Loucy (cell line): ENCODE data around the gene AIG1.

Experiments used
- H2AFZ ChIP-seq: fragments of 200-600 bp; sonication (generic); 2 replicates; pipeline ENCODE4 v1.6.0; 2016; ENCODE audit warnings: antibody characterized with exemption, mild to moderate bottlenecking, low read length, moderate library complexity
- H3F3A ChIP-seq: fragments of 200-600 bp; 2 replicates; pipeline ENCODE4 v1.6.0; 2016; ENCODE audit warnings: antibody characterized with exemption, low read depth, mild to moderate bottlenecking
- H3K27me3 ChIP-seq: fragments of 200-600 bp; sonication (generic); 2 replicates; pipeline ENCODE4 v1.6.1; 2014; ENCODE audit warnings: low read length, mild to moderate bottlenecking; ENCODE audit not compliant: insufficient read depth, poor library complexity, severe bottlenecking
- H3K36me3 ChIP-seq: fragments of 200-600 bp; sonication (generic); 2 replicates; pipeline ENCODE4 v1.6.1; 2016; ENCODE audit warnings: low read length; ENCODE audit not compliant: insufficient read depth
- H3K4me1 ChIP-seq: fragments of 200-600 bp; sonication (generic); 2 replicates; pipeline ENCODE4 v1.5.1; 2014; ENCODE audit warnings: low read length, mild to moderate bottlenecking; ENCODE audit not compliant: insufficient read depth, poor library complexity, severe bottlenecking
- H3K4me2 ChIP-seq: fragments of 200-600 bp; sonication (generic); 2 replicates; pipeline ENCODE4 v1.6.0; 2014; ENCODE audit warnings: antibody characterized with exemption, low read length, low read depth, mild to moderate bottlenecking; ENCODE audit not compliant: poor library complexity, severe bottlenecking
- H3K4me3 ChIP-seq: fragments of 200-600 bp; sonication (generic); 2 replicates; pipeline ENCODE4 v1.5.1; 2014; ENCODE audit warnings: low read length, mild to moderate bottlenecking, mixed read lengths; ENCODE audit not compliant: poor library complexity, severe bottlenecking
- H3K79me2 ChIP-seq: fragments of 200-600 bp; sonication (generic); 2 replicates; pipeline ENCODE4 v1.6.1; 2014; ENCODE audit warnings: low read length; ENCODE audit not compliant: insufficient read depth
- H3K9ac ChIP-seq: fragments of 200-600 bp; sonication (generic); 2 replicates; pipeline ENCODE4 v1.6.0; 2014; ENCODE audit warnings: mild to moderate bottlenecking, low read depth, low read length, moderate library complexity; ENCODE audit not compliant: poor library complexity, severe bottlenecking
- H3K9me2 ChIP-seq: fragments of 200-600 bp; sonication (generic); replicated peaks from 2 replicates; pipeline ENCODE4 v1.6.1; 2016; ENCODE audit warnings: low read depth, low read length, mixed read lengths
- H3K9me3 ChIP-seq: fragments of 200-600 bp; sonication (generic); 2 replicates; pipeline ENCODE4 v1.6.1; 2014; ENCODE audit warnings: mild to moderate bottlenecking, antibody characterized with exemption, low read length, low read depth; ENCODE audit not compliant: insufficient read depth
- H4K20me1 ChIP-seq: fragments of 200-600 bp; sonication (generic); 2 replicates; pipeline ENCODE4 v1.6.0; 2014; ENCODE audit warnings: antibody characterized with exemption, low read length, mild to moderate bottlenecking; ENCODE audit not compliant: insufficient read depth, poor library complexity, severe bottlenecking
- EZH2phosphoT487 ChIP-seq: fragments of 200-600 bp; IDR thresholded peaks from 2 replicates; pipeline ENCODE4 v1.6.1; 2018; ENCODE audit warnings: antibody characterized with exemption, mild to moderate bottlenecking, moderate library complexity, borderline replicate concordance
- TF ChIP-seq, protein P1 (sequence below): fragments of 200-600 bp; sonication (generic); conservative IDR thresholded peaks from 2 replicates; pipeline ENCODE4 v1.5.1; 2014; ENCODE audit warnings: mild to moderate bottlenecking, antibody characterized with exemption, low read length

The AIG1 gene

DNA sequence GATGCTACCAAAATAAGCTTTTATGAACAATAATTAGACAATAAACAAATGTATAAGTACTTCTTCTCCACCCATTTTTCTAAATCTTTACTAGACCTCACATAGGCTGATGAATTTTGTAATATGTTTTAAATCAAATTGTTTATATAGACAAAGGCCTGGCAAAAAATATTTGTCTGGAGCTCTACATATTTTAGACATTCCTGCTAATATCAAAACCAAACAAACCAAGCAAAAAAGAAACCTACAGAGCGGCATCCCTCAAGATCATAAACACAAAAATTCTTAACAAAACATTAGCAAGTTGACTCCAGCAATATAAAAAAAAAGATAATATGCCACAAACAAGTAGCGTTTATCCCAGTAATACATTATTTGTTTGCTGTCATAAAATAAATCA is 302.6 kb downstream of the AIG1 start:
- no peaks in the 10 kb centered on the region for H3K9me3 ChIP-seq
- H4K20me1 ChIP-seq, result no peaks in the 10 kb centered on the region
- H3F3A ChIP-seq, result no peaks in the 10 kb centered on the region
- H3K4me2 ChIP-seq, result no peak overlapping the region
- no peaks in the 10 kb centered on the region for H3K9me2 ChIP-seq
- TF ChIP-seq EZH2phosphoT487, result no peak
- TF ChIP-seq, protein P1, sequence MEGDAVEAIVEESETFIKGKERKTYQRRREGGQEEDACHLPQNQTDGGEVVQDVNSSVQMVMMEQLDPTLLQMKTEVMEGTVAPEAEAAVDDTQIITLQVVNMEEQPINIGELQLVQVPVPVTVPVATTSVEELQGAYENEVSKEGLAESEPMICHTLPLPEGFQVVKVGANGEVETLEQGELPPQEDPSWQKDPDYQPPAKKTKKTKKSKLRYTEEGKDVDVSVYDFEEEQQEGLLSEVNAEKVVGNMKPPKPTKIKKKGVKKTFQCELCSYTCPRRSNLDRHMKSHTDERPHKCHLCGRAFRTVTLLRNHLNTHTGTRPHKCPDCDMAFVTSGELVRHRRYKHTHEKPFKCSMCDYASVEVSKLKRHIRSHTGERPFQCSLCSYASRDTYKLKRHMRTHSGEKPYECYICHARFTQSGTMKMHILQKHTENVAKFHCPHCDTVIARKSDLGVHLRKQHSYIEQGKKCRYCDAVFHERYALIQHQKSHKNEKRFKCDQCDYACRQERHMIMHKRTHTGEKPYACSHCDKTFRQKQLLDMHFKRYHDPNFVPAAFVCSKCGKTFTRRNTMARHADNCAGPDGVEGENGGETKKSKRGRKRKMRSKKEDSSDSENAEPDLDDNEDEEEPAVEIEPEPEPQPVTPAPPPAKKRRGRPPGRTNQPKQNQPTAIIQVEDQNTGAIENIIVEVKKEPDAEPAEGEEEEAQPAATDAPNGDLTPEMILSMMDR, result no peak
- no peaks in the 10 kb centered on the region for H3K27me3 ChIP-seq
- H3K4me1 ChIP-seq, result no peaks in the 10 kb centered on the region
- no peak overlapping the region for H3K4me3 ChIP-seq
- no peaks in the 10 kb centered on the region for H3K36me3 ChIP-seq
- H3K79me2 ChIP-seq, result no peaks in the 10 kb centered on the region
- H2AFZ ChIP-seq, result no peak overlapping the region
- H3K9ac ChIP-seq, result no peak overlapping the region

DNA sequence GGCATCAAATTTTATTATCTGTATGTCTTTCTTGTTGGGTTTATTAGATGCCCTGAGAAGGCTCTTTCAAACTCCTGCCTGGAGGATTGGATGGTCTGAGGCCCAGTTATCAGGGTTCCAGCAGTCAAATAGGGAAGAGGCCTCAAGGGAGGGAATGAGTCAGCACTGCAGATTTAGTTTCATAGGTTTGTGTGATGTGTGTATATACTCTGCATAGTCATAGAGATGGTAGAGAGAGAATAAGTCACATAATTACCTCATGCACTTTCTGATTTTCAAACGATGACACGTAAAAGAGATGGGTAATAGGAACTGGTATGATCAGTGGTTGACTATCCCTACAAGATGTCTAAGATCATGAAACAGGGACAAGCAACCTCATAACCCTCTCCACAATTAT is 307.7 kb downstream of the AIG1 start:
- Histone ChIP-seq H3K4me3 (no peak overlapping the region), H3K36me3 (no peaks in the 10 kb centered on the region), H3K4me2 (no peak overlapping the region), H3K79me2 (no peaks in the 10 kb centered on the region), H3K9me3 (no peaks in the 10 kb centered on the region), H2AFZ (no peak overlapping the region), H3F3A (no peaks in the 10 kb centered on the region), H3K9me2 (no peaks in the 10 kb centered on the region), H4K20me1 (no peaks in the 10 kb centered on the region), H3K9ac (no peak overlapping the region), H3K4me1 (no peaks in the 10 kb centered on the region), H3K27me3 (no peaks in the 10 kb centered on the region)
- no peak for TF ChIP-seq EZH2phosphoT487
- TF ChIP-seq, protein P1, result no peak

DNA sequence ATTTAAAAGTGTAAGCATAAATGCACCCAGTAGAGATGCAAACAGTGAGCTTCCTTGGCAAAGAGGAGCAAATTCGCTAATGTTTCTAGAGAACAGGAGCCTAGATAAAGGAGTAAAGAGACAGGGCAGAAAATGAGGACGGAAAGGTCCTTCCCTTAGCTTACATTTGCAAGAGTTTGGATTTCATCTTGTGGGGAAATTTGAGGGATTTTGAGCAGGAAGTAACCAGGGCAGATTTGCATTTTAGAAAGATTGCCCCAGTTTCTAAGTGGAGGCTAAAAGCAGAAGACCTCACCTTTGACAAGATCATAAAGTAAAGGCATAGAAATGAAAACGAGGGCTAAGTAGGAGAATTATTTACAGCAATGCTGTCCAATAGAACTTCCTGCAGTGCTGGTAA is 309.3 kb downstream of the AIG1 start:
- Histone ChIP-seq H4K20me1 (no peaks in the 10 kb centered on the region), H3K36me3 (no peaks in the 10 kb centered on the region), H3K4me3 (no peak overlapping the region), H3K4me2 (no peak overlapping the region), H3F3A (no peaks in the 10 kb centered on the region), H3K9ac (no peak overlapping the region), H3K4me1 (no peaks in the 10 kb centered on the region), H2AFZ (no peak overlapping the region), H3K79me2 (no peaks in the 10 kb centered on the region), H3K9me3 (no peaks in the 10 kb centered on the region), H3K9me2 (no peaks in the 10 kb centered on the region), H3K27me3 (no peaks in the 10 kb centered on the region)
- no peak for TF ChIP-seq EZH2phosphoT487
- TF ChIP-seq, protein P1, result no peak
